ENCODE measurements around the gene PDE7B.

The PDE7B gene

GRCh38 chr6:135851442-135852271 is at the start of gene PDE7B:
TSS of gene PDE7B (plus strand) at chr6:135851701.
- Mint-ChIP-seq H3K9me3 (no peaks in the 10 kb centered on the region), H3K27me3 (ENCODE audit: low read depth) (no peaks in the 10 kb centered on the region), H3K4me3 (peak within 1 kb of the TSS; percentile 80), H3K4me1 (ENCODE audit: low read depth) (peaks cover 26% of the 10 kb centered on the region), H3K27ac (peak within 1 kb of the TSS; percentile 85), H3K36me3 (ENCODE audit: low read depth) (peaks cover 9% of the 10 kb centered on the region)

- H3K27ac Mint-ChIP-seq = no peak overlapping the region
- no peaks in the 10 kb centered on the region for H3K36me3 Mint-ChIP-seq (ENCODE audit: low read depth)
- H3K9me3 Mint-ChIP-seq = no peaks in the 10 kb centered on the region
- H3K27me3 Mint-ChIP-seq (ENCODE audit: low read depth) = no peaks in the 10 kb centered on the region
- no peak overlapping the region for H3K4me3 Mint-ChIP-seq
- H3K4me1 Mint-ChIP-seq (ENCODE audit: low read depth) = no peaks in the 10 kb centered on the region
These were observed 49.6 kb upstream of the PDE7B start for GRCh38 chr6:135801755-135802465.

- Mint-ChIP-seq H3K27ac (no peak overlapping the region), H3K9me3 (peaks cover 9% of the 10 kb centered on the region), H3K36me3 (ENCODE audit: low read depth) (no peaks in the 10 kb centered on the region)
These were observed 41.0 kb upstream of the PDE7B start for GRCh38 chr6:135810486-135810885.

GRCh38 chr6:135811170-135811569 is 40.3 kb upstream of the PDE7B start:
- Mint-ChIP-seq H3K9me3 (peaks cover 9% of the 10 kb centered on the region), H3K36me3 (ENCODE audit: low read depth) (no peaks in the 10 kb centered on the region), H3K4me3 (no peak overlapping the region), H3K4me1 (ENCODE audit: low read depth) (no peaks in the 10 kb centered on the region), H3K27me3 (ENCODE audit: low read depth) (peaks cover 5% of the 10 kb centered on the region), H3K27ac (no peak overlapping the region)

More at GRCh38 chr6:135810486-135810885, 41.0 kb upstream of the PDE7B start:
- Mint-ChIP-seq H3K4me1 (ENCODE audit: low read depth) (no peaks in the 10 kb centered on the region), H3K27me3 (ENCODE audit: low read depth) (peaks cover 5% of the 10 kb centered on the region), H3K4me3 (no peak overlapping the region)

GRCh38 chr6:135811644-135812526 is 39.6 kb upstream of the PDE7B start:
- no peak overlapping the region for H3K4me3 Mint-ChIP-seq
- no peaks in the 10 kb centered on the region for H3K36me3 Mint-ChIP-seq (ENCODE audit: low read depth)
- no peak overlapping the region for H3K27ac Mint-ChIP-seq
- peaks cover 9% of the 10 kb centered on the region for H3K9me3 Mint-ChIP-seq
- H3K27me3 Mint-ChIP-seq (ENCODE audit: low read depth) = peaks cover 5% of the 10 kb centered on the region
- H3K4me1 Mint-ChIP-seq (ENCODE audit: low read depth) = no peaks in the 10 kb centered on the region

DNA sequence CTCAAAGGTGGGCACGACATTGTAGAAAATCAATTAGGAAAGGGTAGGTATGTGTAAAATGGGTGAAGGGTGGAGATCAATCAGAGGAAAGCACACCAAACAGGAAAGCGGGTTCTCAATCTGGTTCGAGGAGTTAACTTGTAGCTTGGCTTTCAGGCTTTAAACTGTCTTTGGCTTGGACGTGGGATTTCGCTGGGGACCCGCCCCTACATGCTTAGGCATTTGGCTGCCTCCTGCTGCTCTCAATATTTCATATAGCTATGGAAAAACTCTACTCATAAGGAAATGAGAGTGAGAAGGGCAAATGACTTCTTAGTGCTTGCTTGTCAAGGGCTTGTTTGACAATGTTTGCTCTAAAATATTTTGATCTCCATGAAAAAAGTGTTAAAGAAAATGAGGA is 38.1 kb upstream of the PDE7B start:
- Mint-ChIP-seq H3K9me3 (peaks cover 9% of the 10 kb centered on the region), H3K27ac (no peak overlapping the region), H3K27me3 (ENCODE audit: low read depth) (peaks cover 2% of the 10 kb centered on the region), H3K4me1 (ENCODE audit: low read depth) (no peaks in the 10 kb centered on the region), H3K36me3 (ENCODE audit: low read depth) (no peaks in the 10 kb centered on the region), H3K4me3 (no peak overlapping the region)

DNA sequence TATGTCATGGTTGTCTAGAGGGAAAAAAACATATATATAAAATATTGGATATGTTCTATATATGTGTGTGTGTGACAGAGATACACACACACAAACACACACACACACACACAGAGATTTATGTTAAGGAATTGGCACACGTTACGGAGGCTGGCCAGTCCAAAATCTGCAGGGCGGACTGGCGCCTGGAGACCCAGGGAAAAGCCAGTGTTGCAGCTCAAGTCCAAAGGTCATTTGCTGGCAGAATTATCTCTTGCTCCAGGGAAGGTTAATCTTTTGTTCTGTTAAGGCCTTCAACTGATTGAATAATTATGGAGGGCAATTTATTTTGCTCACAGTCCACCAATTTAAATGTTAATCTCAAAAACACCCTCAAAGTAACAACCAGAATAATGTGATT is 37.5 kb upstream of the PDE7B start:
- peaks cover 9% of the 10 kb centered on the region for H3K9me3 Mint-ChIP-seq
- no peaks in the 10 kb centered on the region for H3K4me1 Mint-ChIP-seq (ENCODE audit: low read depth)
- no peaks in the 10 kb centered on the region for H3K36me3 Mint-ChIP-seq (ENCODE audit: low read depth)
- no peak overlapping the region for H3K4me3 Mint-ChIP-seq
- H3K27me3 Mint-ChIP-seq (ENCODE audit: low read depth) = no peaks in the 10 kb centered on the region
- H3K27ac Mint-ChIP-seq = no peak overlapping the region

DNA sequence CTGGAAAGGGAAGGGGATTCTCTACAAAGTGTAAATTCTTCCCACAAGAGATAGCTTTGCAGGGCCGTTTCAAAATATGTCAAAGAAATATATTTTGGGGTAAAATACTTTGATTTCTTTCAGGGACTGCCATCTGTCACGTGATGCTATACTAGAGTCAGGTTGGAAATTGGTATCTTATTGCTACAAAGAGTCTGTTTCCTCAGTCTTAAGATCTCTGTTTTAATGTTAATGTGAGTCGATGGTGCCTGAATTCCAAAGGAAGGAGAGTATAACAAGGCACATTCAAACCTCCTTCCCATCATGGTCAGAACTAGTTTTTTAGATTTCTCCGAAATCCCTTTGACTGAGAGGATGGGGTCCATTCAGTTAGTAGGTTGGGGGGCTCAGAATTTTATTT is 36.3 kb upstream of the PDE7B start:
- H3K4me1 Mint-ChIP-seq (ENCODE audit: low read depth) = no peaks in the 10 kb centered on the region
- no peak overlapping the region for H3K27ac Mint-ChIP-seq
- H3K27me3 Mint-ChIP-seq (ENCODE audit: low read depth) = no peaks in the 10 kb centered on the region
- no peaks in the 10 kb centered on the region for H3K9me3 Mint-ChIP-seq
- H3K36me3 Mint-ChIP-seq (ENCODE audit: low read depth) = no peaks in the 10 kb centered on the region
- H3K4me3 Mint-ChIP-seq = no peak overlapping the region

DNA sequence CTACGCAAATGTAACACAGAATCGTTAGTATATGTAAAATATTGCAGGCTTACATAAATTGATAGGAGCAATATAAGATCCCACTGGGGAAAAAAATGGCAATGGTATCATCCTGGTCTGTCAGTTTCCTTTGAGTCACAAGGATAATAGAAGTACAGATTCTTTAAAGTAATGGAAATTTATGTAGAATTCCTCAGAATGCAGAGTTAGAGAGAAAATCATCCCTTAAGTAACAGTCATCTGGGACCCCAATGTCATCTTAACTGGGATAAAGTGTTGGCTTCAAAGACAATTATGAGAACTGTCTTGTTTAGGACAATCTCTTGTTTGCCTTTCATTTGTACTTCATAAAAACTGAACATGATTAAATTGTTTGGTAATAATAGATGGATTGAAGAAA is 34.5 kb upstream of the PDE7B start:
- Mint-ChIP-seq H3K4me1 (ENCODE audit: low read depth) (no peaks in the 10 kb centered on the region), H3K4me3 (no peak overlapping the region), H3K9me3 (no peaks in the 10 kb centered on the region), H3K36me3 (ENCODE audit: low read depth) (no peaks in the 10 kb centered on the region), H3K27me3 (ENCODE audit: low read depth) (no peaks in the 10 kb centered on the region), H3K27ac (no peak overlapping the region)

GRCh38 chr6:135819665-135820064 is 31.8 kb upstream of the PDE7B start:
- H3K9me3 Mint-ChIP-seq = no peaks in the 10 kb centered on the region
- H3K4me1 Mint-ChIP-seq (ENCODE audit: low read depth) = no peaks in the 10 kb centered on the region
- no peaks in the 10 kb centered on the region for H3K36me3 Mint-ChIP-seq (ENCODE audit: low read depth)
- H3K4me3 Mint-ChIP-seq = no peak overlapping the region
- no peak overlapping the region for H3K27ac Mint-ChIP-seq
- H3K27me3 Mint-ChIP-seq (ENCODE audit: low read depth) = no peaks in the 10 kb centered on the region

DNA sequence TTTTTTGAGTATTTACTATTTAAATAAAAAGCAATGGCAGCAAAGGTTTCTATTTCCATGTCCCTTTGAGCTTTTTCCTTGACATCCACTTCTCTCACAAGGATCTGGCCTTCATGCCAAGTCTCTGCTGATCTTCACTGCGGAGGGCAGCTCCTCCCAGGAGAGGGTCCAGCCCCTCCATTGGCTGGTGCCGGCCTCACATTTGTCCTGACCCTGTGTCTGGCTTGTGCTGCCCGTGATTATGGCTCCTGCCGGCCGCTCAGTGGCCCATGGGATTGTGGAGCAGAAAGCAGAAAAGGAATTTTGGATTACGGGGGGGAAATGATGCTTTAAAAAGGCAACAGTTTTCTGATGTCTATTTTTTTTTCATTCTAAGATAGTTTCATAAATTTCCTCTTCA is 31.2 kb upstream of the PDE7B start:
- Mint-ChIP-seq H3K27ac (no peak overlapping the region), H3K4me3 (no peak overlapping the region), H3K4me1 (ENCODE audit: low read depth) (no peaks in the 10 kb centered on the region), H3K36me3 (ENCODE audit: low read depth) (no peaks in the 10 kb centered on the region), H3K27me3 (ENCODE audit: low read depth) (no peaks in the 10 kb centered on the region), H3K9me3 (no peaks in the 10 kb centered on the region)

DNA sequence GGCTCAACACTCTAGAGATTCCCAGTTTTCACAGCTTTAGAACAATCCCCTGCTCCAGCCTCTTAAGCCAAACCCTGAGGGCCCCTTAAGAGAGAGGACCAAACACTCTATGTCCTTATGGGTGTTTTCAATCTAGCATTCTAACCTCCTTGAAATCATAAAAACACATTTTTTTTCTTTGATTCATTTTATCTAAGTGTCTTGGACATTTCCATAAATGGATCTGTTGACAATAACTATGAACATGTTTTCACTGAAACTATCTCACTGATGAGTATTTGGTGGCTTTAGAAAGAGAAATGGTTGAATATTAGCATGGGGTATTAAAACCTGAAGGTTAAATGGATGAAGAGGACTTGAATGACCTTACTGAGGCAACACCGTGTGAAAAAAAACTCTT is 27.6 kb upstream of the PDE7B start:
- Mint-ChIP-seq H3K4me1 (ENCODE audit: low read depth) (no peaks in the 10 kb centered on the region), H3K36me3 (ENCODE audit: low read depth) (no peaks in the 10 kb centered on the region), H3K27me3 (ENCODE audit: low read depth) (no peaks in the 10 kb centered on the region), H3K27ac (no peak overlapping the region), H3K4me3 (no peak overlapping the region), H3K9me3 (no peaks in the 10 kb centered on the region)

GRCh38 chr6:135826236-135826804 is 25.2 kb upstream of the PDE7B start:
- Mint-ChIP-seq H3K4me3 (no peak overlapping the region), H3K27me3 (ENCODE audit: low read depth) (no peaks in the 10 kb centered on the region), H3K9me3 (no peaks in the 10 kb centered on the region), H3K27ac (no peak overlapping the region), H3K4me1 (ENCODE audit: low read depth) (no peaks in the 10 kb centered on the region), H3K36me3 (ENCODE audit: low read depth) (no peaks in the 10 kb centered on the region)

GRCh38 chr6:135828021-135828420 is 23.5 kb upstream of the PDE7B start:
- H3K9me3 Mint-ChIP-seq = no peaks in the 10 kb centered on the region
- H3K36me3 Mint-ChIP-seq (ENCODE audit: low read depth) = no peaks in the 10 kb centered on the region
- no peaks in the 10 kb centered on the region for H3K4me1 Mint-ChIP-seq (ENCODE audit: low read depth)
- H3K27ac Mint-ChIP-seq = no peak overlapping the region
- H3K4me3 Mint-ChIP-seq = no peak overlapping the region
- H3K27me3 Mint-ChIP-seq (ENCODE audit: low read depth) = peaks cover 12% of the 10 kb centered on the region
